Neural cell (in vitro differentiated cells): Measurements from ENCODE around the gene YAE1.

Source experiments
- EZH2 ChIP-seq: fragments of 200-600, 300-800 bp; shearing (Covaris generic), sonication (generic); IDR thresholded peaks from 2 replicates; pipeline ENCODE4 v1.6.1; 2014; ENCODE audit warnings: antibody characterized with exemption, low read length, borderline replicate concordance, mild to moderate bottlenecking; ENCODE audit not compliant: insufficient read depth, poor library complexity, severe bottlenecking
- MXI1 ChIP-seq: fragments of 450-650 bp; conservative IDR thresholded peaks from 2 replicates; pipeline ENCODE4 v1.6.1; 2014; ENCODE audit warnings: antibody characterized with exemption, mild to moderate bottlenecking; ENCODE audit not compliant: poor library complexity, severe bottlenecking
- RAD21 ChIP-seq: fragments of 450-650 bp; conservative IDR thresholded peaks from 2 replicates; pipeline ENCODE4 v1.6.1; 2014; ENCODE audit warnings: antibody characterized with exemption, mild to moderate bottlenecking, moderate library complexity
- TF ChIP-seq, protein P1 (sequence below): fragments of 450-650 bp; IDR thresholded peaks from 2 replicates; pipeline ENCODE4 v1.5.1; 2014; ENCODE audit warnings: antibody characterized with exemption, mild to moderate bottlenecking, moderate library complexity; ENCODE audit not compliant: poor library complexity, severe bottlenecking

DNA sequence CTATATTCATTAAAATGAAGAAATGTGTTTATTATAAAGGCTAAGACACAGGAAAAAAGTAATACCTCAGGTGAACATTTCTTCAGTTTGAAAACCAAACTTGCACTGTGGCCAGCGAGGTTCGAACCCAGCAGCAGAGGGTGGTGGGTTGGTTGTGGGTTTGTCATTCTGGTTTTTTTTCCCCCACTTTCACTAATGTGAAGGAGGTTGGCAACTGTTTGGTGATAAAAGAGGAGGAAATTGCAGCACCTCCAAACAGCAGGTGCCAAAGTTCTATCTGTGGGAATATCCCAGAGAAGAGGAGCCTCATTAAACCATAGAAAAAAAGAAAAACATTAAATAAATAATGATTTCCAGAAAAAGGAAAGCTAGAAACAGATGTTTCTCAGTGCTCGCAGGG lies 36.6 kb upstream of the YAE1 start:
- TF ChIP-seq, protein P1, sequence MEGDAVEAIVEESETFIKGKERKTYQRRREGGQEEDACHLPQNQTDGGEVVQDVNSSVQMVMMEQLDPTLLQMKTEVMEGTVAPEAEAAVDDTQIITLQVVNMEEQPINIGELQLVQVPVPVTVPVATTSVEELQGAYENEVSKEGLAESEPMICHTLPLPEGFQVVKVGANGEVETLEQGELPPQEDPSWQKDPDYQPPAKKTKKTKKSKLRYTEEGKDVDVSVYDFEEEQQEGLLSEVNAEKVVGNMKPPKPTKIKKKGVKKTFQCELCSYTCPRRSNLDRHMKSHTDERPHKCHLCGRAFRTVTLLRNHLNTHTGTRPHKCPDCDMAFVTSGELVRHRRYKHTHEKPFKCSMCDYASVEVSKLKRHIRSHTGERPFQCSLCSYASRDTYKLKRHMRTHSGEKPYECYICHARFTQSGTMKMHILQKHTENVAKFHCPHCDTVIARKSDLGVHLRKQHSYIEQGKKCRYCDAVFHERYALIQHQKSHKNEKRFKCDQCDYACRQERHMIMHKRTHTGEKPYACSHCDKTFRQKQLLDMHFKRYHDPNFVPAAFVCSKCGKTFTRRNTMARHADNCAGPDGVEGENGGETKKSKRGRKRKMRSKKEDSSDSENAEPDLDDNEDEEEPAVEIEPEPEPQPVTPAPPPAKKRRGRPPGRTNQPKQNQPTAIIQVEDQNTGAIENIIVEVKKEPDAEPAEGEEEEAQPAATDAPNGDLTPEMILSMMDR: no peak
- TF ChIP-seq RAD21: no peak
- no peak for TF ChIP-seq MXI1
- no peak for TF ChIP-seq EZH2
